Activated naive CD4-positive, alpha-beta T cell treated with anti-CD3 and anti-CD28 coated beads, Interleukin-2, amount 10 ng/mL, durations not matched to agents 7 days and 5 days (primary cell): ENCODE measurements around the gene NUBPL.
"Not testable (repeated sequence)": the region's sequence is repeated elsewhere in the genome, so short reads cannot be mapped to it uniquely, and the experiment has no call there.

Source experiments
- CTCF ChIA-PET: fragments of 350-600 bp; sonication (Branson Sonifier 250); formaldehyde crosslinking; loops from one replicate; lab custom pipeline; 2021; ENCODE audit warnings: antibody characterized with exemption; lab: Charles Lee
- DNase-seq: peaks from one replicate; pipeline ENCODE4 v3.0.0-alpha.2; 2020
- H3K27ac Mint-ChIP-seq: one replicate; pipeline ENCODE4 v1.8.0; 2021; ENCODE audit warnings: mild to moderate bottlenecking, moderate library complexity, mixed read lengths
- H3K27me3 Mint-ChIP-seq: one replicate; pipeline ENCODE4 v1.8.0; 2021; ENCODE audit warnings: mild to moderate bottlenecking, mixed read lengths
- H3K36me3 Mint-ChIP-seq: one replicate; pipeline ENCODE4 v1.8.0; 2021; ENCODE audit warnings: mixed read lengths
- H3K4me1 Mint-ChIP-seq: one replicate; pipeline ENCODE4 v1.8.0; 2021; ENCODE audit warnings: mixed read lengths
- H3K4me3 Mint-ChIP-seq: one replicate; pipeline ENCODE4 v1.8.0; 2021; ENCODE audit warnings: mild to moderate bottlenecking, moderate library complexity, mixed read lengths
- H3K9me3 Mint-ChIP-seq: one replicate; pipeline ENCODE4 v1.8.0; 2021; ENCODE audit warnings: mixed read lengths

Gene NUBPL

DNA sequence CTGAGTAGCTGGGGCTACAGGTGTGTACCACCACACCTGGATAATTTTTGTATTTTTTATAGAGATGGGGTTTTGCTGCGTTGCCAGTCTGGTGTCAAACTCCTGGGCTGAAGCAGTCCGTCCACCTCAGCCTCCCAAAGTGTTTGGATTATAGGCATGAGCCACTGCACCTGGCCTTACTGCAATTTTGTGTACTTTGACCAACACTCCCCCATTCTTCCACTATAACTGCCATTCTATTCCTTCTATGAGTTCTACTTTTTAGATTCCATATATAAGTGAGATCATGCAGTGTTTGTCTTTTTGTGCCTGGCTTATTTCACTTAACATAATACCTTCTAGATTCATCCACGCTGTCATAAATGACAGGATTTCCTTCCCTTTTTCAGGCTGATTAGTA lies 199.1 kb downstream of the NUBPL start:
- CTCF ChIA-PET = no interaction called here
- no peak overlapping the region for H3K4me3 Mint-ChIP-seq
- no peaks in the 10 kb centered on the region for H3K27me3 Mint-ChIP-seq
- no peaks in the 10 kb centered on the region for H3K36me3 Mint-ChIP-seq
- no peak for DNase-seq
- H3K27ac Mint-ChIP-seq = no peak overlapping the region
- H3K4me1 Mint-ChIP-seq = no peaks in the 10 kb centered on the region
- peaks cover under 1% of the 10 kb centered on the region for H3K9me3 Mint-ChIP-seq

DNA sequence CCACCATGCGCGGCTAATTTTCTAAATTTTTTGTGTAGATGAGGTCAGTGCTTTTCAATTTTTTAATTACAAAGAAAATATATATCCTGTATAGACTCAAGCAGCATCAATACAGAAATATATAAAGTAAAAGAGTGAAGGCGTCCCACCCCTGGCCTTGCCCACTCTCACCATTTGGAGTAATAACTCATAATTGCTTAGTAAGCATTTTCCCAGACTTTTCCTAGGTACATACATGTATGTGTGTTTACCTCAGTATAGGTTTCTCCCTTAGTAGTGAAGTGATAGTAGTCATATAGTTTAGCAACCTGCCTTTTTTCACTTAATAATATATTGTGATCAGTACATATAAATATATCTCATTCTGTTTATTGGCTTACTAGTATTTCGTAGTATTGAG lies 200.1 kb downstream of the NUBPL start:
- DNase-seq = no peak
- H3K36me3 Mint-ChIP-seq = no peaks in the 10 kb centered on the region
- H3K27ac Mint-ChIP-seq = no peak overlapping the region
- no peaks in the 10 kb centered on the region for H3K27me3 Mint-ChIP-seq
- CTCF ChIA-PET = no interaction called here
- no peak overlapping the region for H3K4me3 Mint-ChIP-seq
- H3K4me1 Mint-ChIP-seq = no peaks in the 10 kb centered on the region
- H3K9me3 Mint-ChIP-seq = no peaks in the 10 kb centered on the region

- H3K4me1 Mint-ChIP-seq = no peaks in the 10 kb centered on the region
- no peaks in the 10 kb centered on the region for H3K27me3 Mint-ChIP-seq
- no peak overlapping the region for H3K27ac Mint-ChIP-seq
- CTCF ChIA-PET = no interaction called here
- no peak overlapping the region for H3K4me3 Mint-ChIP-seq
- H3K36me3 Mint-ChIP-seq = no peaks in the 10 kb centered on the region
- no peak for DNase-seq
- no peaks in the 10 kb centered on the region for H3K9me3 Mint-ChIP-seq
These were observed 201.8 kb downstream of the NUBPL start for GRCh38 chr14:31763041-31763440.

- no peaks in the 10 kb centered on the region for H3K4me1 Mint-ChIP-seq
- no peaks in the 10 kb centered on the region for H3K27me3 Mint-ChIP-seq
- H3K4me3 Mint-ChIP-seq = no peak overlapping the region
- CTCF ChIA-PET = no interaction called here
- H3K36me3 Mint-ChIP-seq = no peaks in the 10 kb centered on the region
- DNase-seq = no peak
- H3K27ac Mint-ChIP-seq = no peak overlapping the region
- H3K9me3 Mint-ChIP-seq = no peaks in the 10 kb centered on the region
These were observed 205.2 kb downstream of the NUBPL start for GRCh38 chr14:31766315-31766892.

DNA sequence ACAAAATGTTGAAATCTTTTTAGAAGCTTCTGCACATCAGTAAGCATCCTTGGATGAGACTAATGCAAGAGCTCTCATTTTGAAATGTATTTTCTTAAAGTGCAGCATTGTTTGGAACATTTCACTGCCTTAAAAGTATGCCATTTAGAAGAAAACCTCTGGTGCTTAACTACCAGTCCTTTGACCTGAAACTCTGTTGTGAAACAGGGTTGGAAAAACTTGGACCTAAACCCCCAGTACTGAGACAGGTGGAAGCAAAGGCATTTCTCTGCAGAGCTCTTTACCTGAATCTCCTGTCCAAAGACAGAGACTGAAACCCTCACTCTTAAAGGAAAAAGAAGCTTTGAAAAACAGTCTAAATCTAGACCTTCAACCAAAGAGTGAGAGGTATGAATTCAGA lies 207.2 kb downstream of the NUBPL start:
- H3K27me3 Mint-ChIP-seq = no peaks in the 10 kb centered on the region
- no peak for DNase-seq
- H3K4me3 Mint-ChIP-seq = no peak overlapping the region
- H3K4me1 Mint-ChIP-seq = no peaks in the 10 kb centered on the region
- CTCF ChIA-PET = no interaction called here
- no peaks in the 10 kb centered on the region for H3K36me3 Mint-ChIP-seq
- no peaks in the 10 kb centered on the region for H3K9me3 Mint-ChIP-seq
- H3K27ac Mint-ChIP-seq = no peak overlapping the region

GRCh38 chr14:31770271-31770670 lies 209.1 kb downstream of the NUBPL start:
- Mint-ChIP-seq H3K4me3 (no peak overlapping the region), H3K36me3 (no peaks in the 10 kb centered on the region)
- CTCF ChIA-PET = no interaction called here

DNA sequence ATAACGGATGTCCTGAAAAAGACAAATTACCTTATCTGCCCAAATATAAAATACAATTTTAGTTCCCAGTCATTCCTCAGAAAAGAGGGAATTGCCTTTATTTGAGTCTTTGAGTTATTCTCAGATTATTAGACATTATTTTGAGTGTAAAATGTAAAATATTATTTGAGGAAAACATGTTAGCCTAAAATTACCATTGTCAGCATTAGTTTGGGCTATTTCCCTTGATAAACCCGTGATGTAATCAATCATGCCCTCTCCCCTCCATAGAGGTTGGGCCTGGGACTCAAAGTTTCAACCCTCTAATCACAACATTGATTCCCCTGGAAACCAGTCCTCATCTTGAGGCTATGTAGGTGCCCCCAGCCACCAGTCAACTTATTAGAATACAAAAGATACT lies 213.4 kb downstream of the NUBPL start:
- Mint-ChIP-seq H3K9me3 (peaks cover 4% of the 10 kb centered on the region), H3K27ac (no peak overlapping the region), H3K27me3 (no peaks in the 10 kb centered on the region), H3K4me1 (no peaks in the 10 kb centered on the region), H3K4me3 (no peak overlapping the region), H3K36me3 (no peaks in the 10 kb centered on the region)
- DNase-seq = no peak
- CTCF ChIA-PET = no interaction called here

More at GRCh38 chr14:31770271-31770670, 209.1 kb downstream of the NUBPL start:
- no peak for DNase-seq
- H3K27me3 Mint-ChIP-seq = no peaks in the 10 kb centered on the region
- H3K27ac Mint-ChIP-seq = no peak overlapping the region
- no peaks in the 10 kb centered on the region for H3K4me1 Mint-ChIP-seq
- no peaks in the 10 kb centered on the region for H3K9me3 Mint-ChIP-seq

DNA sequence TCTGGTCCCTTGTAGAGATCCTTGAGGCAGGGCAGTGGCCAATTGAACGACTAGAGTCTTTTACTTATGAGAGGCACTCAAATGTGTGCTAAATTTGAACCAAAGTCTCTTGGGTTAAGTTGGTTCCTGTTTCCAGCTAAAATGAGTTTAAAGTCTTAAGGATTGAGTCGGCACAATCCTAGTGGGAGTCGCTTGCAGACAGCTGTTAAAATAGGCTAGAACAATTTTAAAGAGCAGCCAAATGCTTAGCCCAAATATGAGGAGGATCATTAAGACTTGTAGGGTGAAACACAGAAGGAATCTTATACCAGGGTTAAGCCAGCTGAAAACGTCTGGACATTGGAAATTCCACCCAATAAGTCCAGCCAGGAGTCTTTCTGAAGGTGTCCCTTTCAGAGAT lies 216.1 kb downstream of the NUBPL start:
- CTCF ChIA-PET = no interaction called here
- DNase-seq = no peak
- Mint-ChIP-seq H3K27ac (no peak overlapping the region), H3K9me3 (peaks cover 14% of the 10 kb centered on the region), H3K27me3 (no peaks in the 10 kb centered on the region), H3K36me3 (peaks cover 2% of the 10 kb centered on the region), H3K4me3 (no peak overlapping the region), H3K4me1 (no peaks in the 10 kb centered on the region)

DNA sequence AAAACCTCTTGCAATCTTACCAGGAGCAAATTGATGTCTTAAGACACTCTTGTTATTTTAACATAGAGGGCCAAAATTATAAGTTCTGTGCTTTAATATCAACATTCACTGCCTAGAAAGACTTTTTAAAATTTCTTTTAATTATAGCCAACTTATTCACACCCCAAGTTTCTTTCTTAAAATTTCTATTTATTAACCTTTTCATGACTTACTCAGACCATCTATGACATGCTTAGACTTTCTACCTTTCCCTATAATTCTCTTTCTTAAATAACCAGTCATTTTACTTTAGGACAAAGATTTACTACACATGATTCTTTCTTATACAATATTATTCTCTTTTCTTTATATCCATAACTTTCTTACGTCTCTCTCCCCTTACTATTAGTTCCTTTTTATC lies 220.4 kb downstream of the NUBPL start:
- Mint-ChIP-seq H3K36me3 (peaks cover 2% of the 10 kb centered on the region), H3K4me3 (no peak overlapping the region), H3K27me3 (no peaks in the 10 kb centered on the region), H3K4me1 (no peaks in the 10 kb centered on the region), H3K9me3 (peaks cover 17% of the 10 kb centered on the region), H3K27ac (no peak overlapping the region)
- no peak for DNase-seq
- CTCF ChIA-PET = no interaction called here

GRCh38 chr14:31785574-31785973 lies 224.4 kb downstream of the NUBPL start:
- H3K4me1 Mint-ChIP-seq = no peaks in the 10 kb centered on the region
- DNase-seq = no peak
- no peaks in the 10 kb centered on the region for H3K27me3 Mint-ChIP-seq
- no peak overlapping the region for H3K4me3 Mint-ChIP-seq
- H3K36me3 Mint-ChIP-seq = peaks cover 2% of the 10 kb centered on the region
- H3K9me3 Mint-ChIP-seq = peaks cover 13% of the 10 kb centered on the region
- CTCF ChIA-PET = no interaction called here
- no peak overlapping the region for H3K27ac Mint-ChIP-seq

DNA sequence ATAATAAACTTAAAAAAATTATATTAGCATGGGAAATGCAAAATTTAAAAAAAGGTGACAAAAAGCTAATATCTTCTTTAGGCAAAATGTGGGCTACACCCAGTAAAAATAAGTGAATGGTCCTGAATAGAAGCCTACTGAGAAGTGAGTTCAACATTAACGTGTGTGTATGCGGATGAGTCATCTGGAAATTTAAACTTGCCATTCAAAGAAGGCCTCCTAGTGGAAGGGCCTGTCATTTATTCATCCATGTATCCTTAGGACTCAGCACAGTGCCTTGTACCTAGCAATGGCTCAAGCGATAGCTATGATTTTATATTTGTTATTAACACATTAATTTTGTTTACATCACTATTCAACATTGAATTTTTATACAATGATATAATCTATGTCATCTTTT lies 226.2 kb downstream of the NUBPL start:
- Mint-ChIP-seq H3K36me3 (no peaks in the 10 kb centered on the region), H3K27ac (no peak overlapping the region), H3K4me1 (no peaks in the 10 kb centered on the region), H3K9me3 (peaks cover 3% of the 10 kb centered on the region), H3K4me3 (no peak overlapping the region), H3K27me3 (no peaks in the 10 kb centered on the region)
- CTCF ChIA-PET = no interaction called here
- no peak for DNase-seq

- no peaks in the 10 kb centered on the region for H3K36me3 Mint-ChIP-seq
- DNase-seq = no peak
- no peak overlapping the region for H3K4me3 Mint-ChIP-seq
These were observed 227.1 kb downstream of the NUBPL start for GRCh38 chr14:31788340-31788739.

DNA sequence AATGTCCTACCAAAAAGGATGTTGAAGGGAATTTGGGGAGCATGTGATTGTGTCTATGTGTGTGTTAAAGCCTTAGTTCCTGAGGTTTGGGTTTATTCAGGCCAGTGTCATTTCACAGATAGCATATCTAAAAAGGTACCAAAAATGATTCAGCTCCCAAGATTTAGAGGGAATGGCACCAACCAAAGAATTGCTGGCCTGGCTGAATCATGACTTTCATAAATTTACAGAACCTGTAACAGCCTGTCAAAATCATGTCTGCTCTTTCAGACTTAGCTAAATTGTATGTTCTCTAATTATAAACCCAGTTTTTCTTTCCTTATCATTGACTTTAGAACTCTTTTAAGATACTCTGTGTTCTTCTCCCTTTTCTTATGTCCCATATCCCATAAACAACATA lies 231.5 kb downstream of the NUBPL start:
- CTCF ChIA-PET = no interaction called here
- Mint-ChIP-seq H3K27ac (no peak overlapping the region), H3K36me3 (no peaks in the 10 kb centered on the region), H3K4me3 (no peak overlapping the region), H3K27me3 (no peaks in the 10 kb centered on the region), H3K9me3 (no peaks in the 10 kb centered on the region), H3K4me1 (no peaks in the 10 kb centered on the region)
- DNase-seq = no peak

More at GRCh38 chr14:31788340-31788739, 227.1 kb downstream of the NUBPL start:
- peaks cover 1% of the 10 kb centered on the region for H3K9me3 Mint-ChIP-seq
- CTCF ChIA-PET = no interaction called here
- H3K4me1 Mint-ChIP-seq = no peaks in the 10 kb centered on the region
- H3K27ac Mint-ChIP-seq = no peak overlapping the region
- H3K27me3 Mint-ChIP-seq = no peaks in the 10 kb centered on the region

- H3K36me3 Mint-ChIP-seq, DNase-seq, H3K4me1 Mint-ChIP-seq: not testable (repeated sequence)
These were observed 236.7 kb downstream of the NUBPL start for GRCh38 chr14:31797946-31798345.

GRCh38 chr14:31802838-31803237 lies 241.6 kb downstream of the NUBPL start:
- Mint-ChIP-seq H3K9me3 (peaks cover 6% of the 10 kb centered on the region), H3K27ac (no peak overlapping the region), H3K4me1 (no peaks in the 10 kb centered on the region), H3K27me3 (no peaks in the 10 kb centered on the region), H3K36me3 (peaks cover 2% of the 10 kb centered on the region), H3K4me3 (no peak overlapping the region)
- no peak for DNase-seq
- CTCF ChIA-PET = no interaction called here

More at GRCh38 chr14:31797946-31798345, 236.7 kb downstream of the NUBPL start:
- H3K27me3 Mint-ChIP-seq, CTCF ChIA-PET, H3K27ac Mint-ChIP-seq, H3K9me3 Mint-ChIP-seq, H3K4me3 Mint-ChIP-seq: not testable (repeated sequence)

DNA sequence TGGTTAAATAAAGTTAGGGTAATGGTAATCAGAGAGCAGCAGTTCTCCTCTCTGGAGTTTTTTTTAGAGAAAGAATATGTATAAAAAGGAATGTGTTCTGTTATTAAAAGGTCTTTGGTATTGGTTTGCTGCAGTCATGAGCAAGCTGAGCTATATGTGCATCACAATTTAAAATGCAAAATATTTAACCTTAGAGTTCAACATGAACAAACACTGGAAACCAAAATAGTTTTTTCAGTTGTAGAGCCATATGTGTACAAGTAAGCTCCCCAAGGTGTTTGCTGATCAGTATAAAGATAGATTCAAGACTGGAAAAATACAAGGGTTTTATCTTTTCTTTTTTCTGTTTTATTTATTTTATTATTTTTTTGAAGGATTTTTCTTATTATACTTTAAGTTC lies 245.0 kb downstream of the NUBPL start:
- CTCF ChIA-PET = no interaction called here
- H3K36me3 Mint-ChIP-seq = no peaks in the 10 kb centered on the region
- no peak overlapping the region for H3K4me3 Mint-ChIP-seq
- H3K4me1 Mint-ChIP-seq = no peaks in the 10 kb centered on the region
- H3K27me3 Mint-ChIP-seq = no peaks in the 10 kb centered on the region
- DNase-seq = no peak
- no peak overlapping the region for H3K27ac Mint-ChIP-seq
- peaks cover 19% of the 10 kb centered on the region for H3K9me3 Mint-ChIP-seq
